Tibial nerve (tissue), 4 donors: Measurements from ENCODE around the gene FOXK1. TPM values are rescaled to one million over a fixed set of nuclear protein-coding genes. Genes with fewer than 3 reads are reported as not detected.
A peak's percentile ranks its signal among the peaks of the same experiment; 100 is the strongest.

Experiments used
- DNase-seq, 2 donors: peaks; one replicate each; pipeline ENCODE4 v3.0.0-alpha.2; 2019; ENCODE audit warnings: low spot score in 2 of 2
- H3K27ac ChIP-seq, 4 donors: fragments of 200-600 bp; sonication (generic) in 3 of 4; one replicate each; pipeline ENCODE4 v1.5.1; 2017 to 2019; ENCODE audit warnings: mild to moderate bottlenecking in 1 of 4
- H3K27me3 ChIP-seq, 2 donors: fragments of 200-600 bp; sonication (generic) in 1 of 2; one replicate each; pipeline versions ENCODE4 v1.5.1 to v1.6.0; 2017 to 2019
- H3K36me3 ChIP-seq, 3 donors: fragments of 200-600 bp; sonication (generic); one replicate each; pipeline ENCODE4 v1.5.1; 2018 to 2019
- H3K4me1 ChIP-seq, 4 donors: fragments of 200-600 bp; sonication (generic) in 3 of 4; one replicate each; pipeline ENCODE4 v1.5.1; 2017 to 2019
- H3K4me3 ChIP-seq, 4 donors: fragments of 200-600 bp; sonication (generic) in 3 of 4; one replicate each; pipeline ENCODE4 v1.5.1; 2017 to 2019; ENCODE audit warnings: mild to moderate bottlenecking in 1 of 4, moderate library complexity in 1 of 4
- H3K9me3 ChIP-seq, 4 donors: fragments of 200-600 bp; sonication (generic) in 3 of 4; one replicate each; pipeline ENCODE4 v1.5.1; 2017 to 2019
- EP300 ChIP-seq, 2 donors: sonication (generic); formaldehyde crosslinking; IDR thresholded peaks; one replicate each; pipeline ENCODE4 v1.6.1; 2017; ENCODE audit warnings: antibody characterized with exemption in 2 of 2, mild to moderate bottlenecking in 1 of 2
- POLR2A ChIP-seq, 2 donors: fragments of 450-650 bp; IDR thresholded peaks; one replicate each; pipeline ENCODE4 v1.6.1; 2017; ENCODE audit warnings: antibody characterized with exemption in 2 of 2, mild to moderate bottlenecking in 2 of 2, moderate library complexity in 2 of 2
- WGBS, 2 donors: methylation state at CpG; one replicate each; pipeline ENCODE4 v1.1.5; 2018; 5-methylcytosine and 5-hydroxymethylcytosine counted together
- small RNA-seq: library from RNA; depleted of rRNA; stranded (forward); fragments of <200 nt; gene quantifications from one replicate; pipeline ENCODE3, GENCODE V24; 2016
- total RNA-seq, 4 donors: library from RNA; depleted of rRNA; stranded (reverse); fragments of >200 nt; gene quantifications; one replicate each; pipeline ENCODE4 v1.1.0, GENCODE V29; 2016
- TF ChIP-seq, protein P1 (sequence below), 5 experiments: fragments of 200-600 bp in 3 of 5; fragments of 450-650 bp in 2 of 5; sonication (generic) in 3 of 5; IDR thresholded peaks; one replicate each; pipeline ENCODE4 v1.5.1; 2016 to 2019; ENCODE audit warnings: antibody characterized with exemption in 5 of 5, mild to moderate bottlenecking in 3 of 5, moderate library complexity in 2 of 5

FOXK1 gene
- total RNA-seq, 4 donors from 2014 or later: 24.5 to 47.3 (median 26.4) TPM

DNA sequence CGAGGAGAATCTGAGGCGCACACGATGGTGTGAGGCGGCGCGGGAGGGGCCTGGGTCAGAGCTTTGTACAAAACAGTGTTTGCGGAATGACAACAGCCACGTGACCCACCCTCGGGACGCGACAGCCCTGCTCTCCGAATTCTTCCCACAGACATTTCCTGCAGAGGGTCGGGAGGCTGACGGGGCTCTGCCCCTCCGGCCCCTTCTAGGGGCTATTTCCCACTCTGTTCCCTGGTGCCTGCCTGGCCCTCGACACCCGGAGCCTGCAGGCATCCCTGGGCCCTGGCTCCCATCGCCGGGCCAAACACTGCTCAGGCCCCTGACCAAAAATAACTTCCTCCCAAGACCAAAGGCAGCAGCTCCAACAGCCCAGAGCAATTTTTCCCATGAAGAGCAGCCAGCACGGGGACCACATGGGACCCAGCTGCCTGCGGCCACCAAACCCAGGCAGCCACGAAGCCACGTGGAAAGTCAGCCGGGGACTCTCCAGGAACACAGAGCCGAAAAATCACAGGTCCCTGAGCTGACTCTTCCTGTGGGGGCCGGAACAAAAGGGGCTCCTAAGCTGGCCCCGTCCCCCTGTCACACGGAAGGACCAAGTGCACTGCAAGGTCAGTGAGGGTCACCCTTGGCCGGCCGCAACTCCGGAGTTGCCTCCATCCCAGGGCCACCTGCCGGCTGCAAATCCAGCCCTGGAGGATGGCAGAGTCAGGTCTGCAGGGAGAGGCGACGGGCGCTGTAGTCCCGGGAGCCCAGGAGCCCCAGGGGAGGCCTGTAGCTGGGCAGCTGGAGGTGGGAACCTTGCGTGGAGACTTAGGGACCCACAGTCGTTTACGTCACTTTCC, 137.7 kb downstream of the FOXK1 start:
- Histone ChIP-seq H3K27me3 (no peaks in the 10 kb centered on the region), H3K36me3 (peaks cover 0 to 40% (median 0%) of the 10 kb centered on the region in 3 donors), H3K4me1 (peaks cover 0 to 28% (median 0%) of the 10 kb centered on the region in 4 donors), H3K27ac (peak overlapping the region in 2 of 4 donors; percentile 65 to 72), H3K9me3 (no peaks in the 10 kb centered on the region), H3K4me3 (no peak overlapping the region)
- peak in 1 of 2 donors; percentile 25 for DNase-seq
- 43% methylated on average over 14 to 39 of the region's 39 CpGs for WGBS, 2 donors
- no peak for TF ChIP-seq POLR2A (IDR thresholded peaks at IDR 0.05)

DNA sequence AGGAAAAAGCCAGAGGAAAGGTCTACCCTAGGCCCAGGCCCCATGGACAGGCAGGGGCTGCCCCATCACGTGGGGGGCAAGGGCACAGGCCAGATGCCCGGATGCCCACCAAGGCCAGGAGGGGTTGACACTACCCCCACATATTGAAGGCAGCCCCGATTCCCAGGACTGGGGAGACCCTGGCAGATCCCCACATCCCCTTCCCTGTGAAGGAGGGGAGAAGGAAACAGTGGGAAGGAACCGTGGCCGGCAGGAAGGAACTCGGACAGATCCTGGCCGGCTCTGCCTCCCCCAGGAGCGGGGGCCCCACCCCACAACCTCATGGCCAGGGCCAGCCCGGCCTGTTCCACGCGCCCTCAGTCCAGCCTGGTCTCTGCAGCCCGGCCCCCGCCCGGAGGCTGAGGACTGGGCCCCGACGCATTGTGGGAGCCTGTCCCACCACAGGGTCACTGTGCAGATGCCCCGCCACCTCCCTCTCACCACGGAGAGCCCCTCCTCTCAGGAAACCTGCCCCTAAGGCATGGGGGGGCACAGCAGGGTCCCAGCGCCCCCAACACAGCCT, 138.4 kb downstream of the FOXK1 start:
- Histone ChIP-seq H3K27ac (peak overlapping the region in 1 of 4 donors; percentile 65), H3K4me1 (peaks cover 0 to 28% (median 0%) of the 10 kb centered on the region in 4 donors), H3K9me3 (no peaks in the 10 kb centered on the region), H3K27me3 (no peaks in the 10 kb centered on the region), H3K4me3 (no peak overlapping the region), H3K36me3 (peaks cover 0 to 39% (median 0%) of the 10 kb centered on the region in 3 donors)
- 43 to 71% methylated on average over 10 to 16 of the region's 19 CpGs for WGBS, 2 donors
- DNase-seq: no peak
- TF ChIP-seq POLR2A (IDR thresholded peaks at IDR 0.05) (no peak), EP300 (IDR thresholded peaks at IDR 0.05) (no peak)
- TF ChIP-seq, protein P1, sequence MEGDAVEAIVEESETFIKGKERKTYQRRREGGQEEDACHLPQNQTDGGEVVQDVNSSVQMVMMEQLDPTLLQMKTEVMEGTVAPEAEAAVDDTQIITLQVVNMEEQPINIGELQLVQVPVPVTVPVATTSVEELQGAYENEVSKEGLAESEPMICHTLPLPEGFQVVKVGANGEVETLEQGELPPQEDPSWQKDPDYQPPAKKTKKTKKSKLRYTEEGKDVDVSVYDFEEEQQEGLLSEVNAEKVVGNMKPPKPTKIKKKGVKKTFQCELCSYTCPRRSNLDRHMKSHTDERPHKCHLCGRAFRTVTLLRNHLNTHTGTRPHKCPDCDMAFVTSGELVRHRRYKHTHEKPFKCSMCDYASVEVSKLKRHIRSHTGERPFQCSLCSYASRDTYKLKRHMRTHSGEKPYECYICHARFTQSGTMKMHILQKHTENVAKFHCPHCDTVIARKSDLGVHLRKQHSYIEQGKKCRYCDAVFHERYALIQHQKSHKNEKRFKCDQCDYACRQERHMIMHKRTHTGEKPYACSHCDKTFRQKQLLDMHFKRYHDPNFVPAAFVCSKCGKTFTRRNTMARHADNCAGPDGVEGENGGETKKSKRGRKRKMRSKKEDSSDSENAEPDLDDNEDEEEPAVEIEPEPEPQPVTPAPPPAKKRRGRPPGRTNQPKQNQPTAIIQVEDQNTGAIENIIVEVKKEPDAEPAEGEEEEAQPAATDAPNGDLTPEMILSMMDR (IDR thresholded peaks at IDR 0.05): no peak

Small RNA genes lying within 50 kb of the gene (small RNA-seq; reads per million reads assigned to genes)
- gene MIR4656 (not detected), gene RF00019 (not detected)

Other genes with a start within 250 kb of the FOXK1 start
- gene AP5Z1, start 93.3 kb downstream of the FOXK1 start, total RNA-seq: 10 to 100 TPM; 26.0 to 61.8 (median 40.7) TPM
- gene PAPOLB, start 179.7 kb downstream of the FOXK1 start, total RNA-seq: 1 to 10 TPM; 1.4 to 2.4 (median 1.8) TPM
- gene RADIL, start 201.4 kb downstream of the FOXK1 start, total RNA-seq: 10 to 100 TPM; 23.2 to 31.0 (median 27.1) TPM